Right lobe of liver (tissue), 6 donors: ENCODE data around the gene ADGRV1. TPM values are rescaled to one million over a fixed set of nuclear protein-coding genes. Genes with fewer than 3 reads are reported as not detected.

Source experiments
- ATAC-seq, 4 donors: fragments of 200-7000 bp; cut with Tn5 transposase; one replicate each; pipeline ENCODE4 v1.9.1; 2020; ENCODE audit warnings: mild to moderate bottlenecking in 4 of 4, moderate library complexity in 4 of 4
- DNase-seq, 3 donors: peaks; one replicate each; pipeline ENCODE4 v3.0.0-alpha.2; 2020
- H3K27ac ChIP-seq, 3 donors: fragments of 200-600 bp; one replicate each; pipeline ENCODE4 v1.8.0; 2022
- H3K27me3 ChIP-seq, 2 donors: fragments of 200-600 bp; one replicate each; pipeline ENCODE4 v1.8.0; 2022
- H3K36me3 ChIP-seq, 4 donors: fragments of 200-600 bp; sonication (generic) in 1 of 4; one replicate each; pipeline versions ENCODE4 v1.5.1 to v1.8.0; 2017 to 2022; ENCODE audit warnings: control low read depth in 1 of 4
- H3K4me1 ChIP-seq, 4 donors: fragments of 200-600 bp; sonication (generic) in 1 of 4; one replicate each; pipeline versions ENCODE4 v1.5.1 to v1.8.0; 2017 to 2022; ENCODE audit warnings: control low read depth in 1 of 4
- H3K4me3 ChIP-seq, 3 donors: fragments of 200-600 bp; one replicate each; pipeline ENCODE4 v1.8.0; 2022
- H3K9me3 ChIP-seq, 4 donors: fragments of 200-600 bp; sonication (generic) in 1 of 4; one replicate each; pipeline versions ENCODE4 v1.5.1 to v1.8.0; 2017 to 2022; ENCODE audit warnings: control low read depth in 1 of 4
- POLR2A ChIP-seq: fragments of 450-650 bp; IDR thresholded peaks from one replicate; pipeline ENCODE4 v1.6.1; 2017; ENCODE audit warnings: antibody characterized with exemption, mild to moderate bottlenecking
- WGBS: methylation state at CpG from one replicate; pipeline ENCODE4 v1.1.6; 2018; ENCODE audit warnings: low coverage, low lambda C conversion rate; ENCODE audit not compliant: insufficient coverage; ENCODE audit errors: missing lambda C conversion rate; 5-methylcytosine and 5-hydroxymethylcytosine counted together
- intact Hi-C, 2 donors: fragments of 100-400 bp; cut with DNase I; formaldehyde crosslinking; loops; one replicate each; pipeline versions ENCODE4 v1.11.2 to v1.14.1; 2022
- total RNA-seq, 6 experiments: library from RNA; depleted of rRNA in 2 of 6; stranded (reverse); fragments of >200 nt in 2 of 6; fragmentation: NEBNext Ultra II Directional in 3 of 6; extraction: Animal tissue kit (Norgen Biotek cat#: 25700) in 3 of 6; gene quantifications; one replicate each; pipeline versions ENCODE4 v1.1.0 to v1.2.4, GENCODE V29; 2016 to 2023
- TF ChIP-seq, protein P1 (sequence below), 4 donors: fragments of 200-600 bp in 3 of 4; fragments of 450-650 bp in 1 of 4; IDR thresholded peaks; one replicate each; pipeline versions ENCODE4 v1.5.1 to v1.8.0; 2016 to 2022; ENCODE audit warnings: antibody characterized with exemption in 4 of 4, mild to moderate bottlenecking in 2 of 4
- donor health status: DM: no; HTN: yes; CAD: no.
- donor health status: DM: no; HTN: no; CAD: no.
- donor health status: DM: no; HTN: no; CAD: no.
- donor health status: DM: no; HTN: yes; CAD: no.
- donor health status: DM: no; HTN: yes; CAD: no.

The ADGRV1 gene
- total RNA-seq, 6 experiments from 2014 or later, result 4.5 to 15.9 (median 7.4) TPM

DNA sequence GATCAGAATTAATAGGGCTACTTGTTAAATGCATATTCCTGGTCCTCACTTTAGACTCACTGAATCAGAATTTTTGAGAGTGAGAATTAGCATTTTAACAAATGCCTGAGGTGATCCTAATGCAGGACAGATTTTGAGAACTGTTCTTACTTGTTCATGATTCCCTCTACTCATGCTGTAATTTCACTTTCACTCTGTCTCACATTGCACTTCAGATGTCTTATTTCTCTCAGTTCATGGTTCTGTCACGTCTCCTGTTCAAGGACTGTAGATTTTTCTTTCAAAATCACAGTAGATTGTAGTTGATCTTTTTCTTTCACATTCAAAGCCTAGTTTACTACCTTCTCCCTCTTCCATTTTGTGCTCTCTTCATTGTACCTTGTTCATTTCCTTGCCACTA is 54.3 kb downstream of the ADGRV1 start:
- DNase-seq (no peak), ATAC-seq (no peak)
- Histone ChIP-seq H3K27me3 (no peaks in the 10 kb centered on the region), H3K9me3 (no peaks in the 10 kb centered on the region), H3K27ac (no peak overlapping the region), H3K4me3 (no peak overlapping the region), H3K4me1 (no peaks in the 10 kb centered on the region), H3K36me3 (no peaks in the 10 kb centered on the region)
- TF ChIP-seq POLR2A, result no peak
- TF ChIP-seq, protein P1, sequence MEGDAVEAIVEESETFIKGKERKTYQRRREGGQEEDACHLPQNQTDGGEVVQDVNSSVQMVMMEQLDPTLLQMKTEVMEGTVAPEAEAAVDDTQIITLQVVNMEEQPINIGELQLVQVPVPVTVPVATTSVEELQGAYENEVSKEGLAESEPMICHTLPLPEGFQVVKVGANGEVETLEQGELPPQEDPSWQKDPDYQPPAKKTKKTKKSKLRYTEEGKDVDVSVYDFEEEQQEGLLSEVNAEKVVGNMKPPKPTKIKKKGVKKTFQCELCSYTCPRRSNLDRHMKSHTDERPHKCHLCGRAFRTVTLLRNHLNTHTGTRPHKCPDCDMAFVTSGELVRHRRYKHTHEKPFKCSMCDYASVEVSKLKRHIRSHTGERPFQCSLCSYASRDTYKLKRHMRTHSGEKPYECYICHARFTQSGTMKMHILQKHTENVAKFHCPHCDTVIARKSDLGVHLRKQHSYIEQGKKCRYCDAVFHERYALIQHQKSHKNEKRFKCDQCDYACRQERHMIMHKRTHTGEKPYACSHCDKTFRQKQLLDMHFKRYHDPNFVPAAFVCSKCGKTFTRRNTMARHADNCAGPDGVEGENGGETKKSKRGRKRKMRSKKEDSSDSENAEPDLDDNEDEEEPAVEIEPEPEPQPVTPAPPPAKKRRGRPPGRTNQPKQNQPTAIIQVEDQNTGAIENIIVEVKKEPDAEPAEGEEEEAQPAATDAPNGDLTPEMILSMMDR (IDR thresholded peaks at IDR 0.05), result no peak
- 18% methylated on average over 1 of the region's 1 CpG for WGBS
- intact Hi-C loops, result loop anchor here in 1 of 2 donors (10.0 kb wide), 1 partner anchor 188 kb away; no protein-coding TSS in a partner anchor

DNA sequence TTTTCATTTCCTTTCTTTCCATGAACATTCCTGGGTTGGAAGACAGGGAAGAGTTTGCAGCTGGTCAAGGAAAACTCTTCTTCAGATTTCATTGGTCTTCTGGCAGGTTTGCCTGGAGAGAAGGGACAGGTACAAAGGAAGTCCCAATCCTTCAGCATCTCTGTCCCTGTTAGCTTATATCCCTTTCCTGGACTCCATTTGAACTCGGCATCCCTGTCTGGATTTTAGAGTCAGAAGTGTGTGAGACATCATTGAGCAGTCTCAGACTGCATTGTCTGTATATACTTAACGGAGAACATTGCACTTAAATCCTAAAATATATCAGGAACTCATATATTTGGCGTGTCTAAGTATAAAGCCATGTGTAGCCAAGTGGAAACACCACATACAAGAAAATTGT is 54.9 kb downstream of the ADGRV1 start:
- Histone ChIP-seq H3K9me3 (no peaks in the 10 kb centered on the region), H3K4me1 (no peaks in the 10 kb centered on the region), H3K36me3 (no peaks in the 10 kb centered on the region), H3K4me3 (no peak overlapping the region), H3K27me3 (no peaks in the 10 kb centered on the region), H3K27ac (no peak overlapping the region)
- WGBS, result 43% methylated on average over 3 of the region's 3 CpGs
- TF ChIP-seq POLR2A, result no peak
- TF ChIP-seq, protein P1 (IDR thresholded peaks at IDR 0.05), result no peak
- DNase-seq (no peak), ATAC-seq (no peak)
- intact Hi-C loops, result loop anchor here in 1 of 2 donors (10.0 kb wide), 1 partner anchor 189 kb away; no protein-coding TSS in a partner anchor

DNA sequence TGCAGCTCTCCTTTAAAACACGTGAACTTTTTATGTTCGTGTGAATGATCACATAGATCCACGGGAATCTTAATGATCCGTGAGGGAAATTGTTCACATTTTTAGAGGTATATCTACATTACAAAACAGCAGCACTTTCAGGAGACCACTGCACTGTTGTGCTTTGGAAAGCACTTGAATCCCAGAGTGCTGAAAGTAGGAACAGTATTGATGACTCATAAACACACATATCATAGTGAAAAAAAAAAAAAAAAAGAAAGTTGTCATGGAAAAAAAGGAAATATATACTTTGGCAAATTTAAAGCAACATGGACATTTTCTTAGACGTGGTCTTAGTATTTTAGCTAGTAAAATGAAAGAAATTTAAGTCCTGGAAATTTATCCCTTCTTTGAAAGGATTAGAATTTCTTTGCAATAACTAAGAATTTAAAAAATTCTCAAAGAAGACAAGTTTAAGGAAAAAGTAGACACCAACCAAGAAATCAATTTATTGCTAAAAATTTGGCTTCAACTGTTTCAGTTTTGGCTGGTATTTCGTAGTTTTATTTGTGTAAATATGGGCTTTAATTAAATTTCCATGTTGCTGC is 55.4 kb downstream of the ADGRV1 start:
- intact Hi-C loops, result loop anchor here in 1 of 2 donors (10.0 kb wide), 1 partner anchor 189 kb away; no protein-coding TSS in a partner anchor
- DNase-seq (no peak), ATAC-seq (no peak)

DNA sequence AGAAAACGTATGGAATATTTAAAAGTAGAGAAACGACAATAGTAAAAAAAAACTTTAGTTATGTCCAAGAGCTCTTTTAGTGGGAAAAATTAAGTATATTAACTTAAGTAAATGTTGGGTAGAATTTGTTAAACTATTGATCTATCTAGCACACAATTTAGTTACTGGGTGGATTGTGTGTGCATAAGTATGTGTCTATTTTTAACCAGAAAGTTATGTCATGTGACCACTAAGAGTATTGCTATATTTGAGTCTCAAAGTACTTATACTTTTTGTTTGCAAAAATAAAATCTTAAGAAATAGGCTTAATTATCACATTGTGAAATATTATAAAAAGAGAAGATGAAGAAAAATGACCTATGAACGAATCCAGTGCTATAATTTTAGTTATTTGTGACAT is 56.8 kb downstream of the ADGRV1 start:
- no peak overlapping the region for H3K27ac ChIP-seq
- no peaks in the 10 kb centered on the region for H3K9me3 ChIP-seq
- no peaks in the 10 kb centered on the region for H3K27me3 ChIP-seq
- H3K4me3 ChIP-seq, result no peak overlapping the region
- intact Hi-C loops, result loop anchor here in 1 of 2 donors (10.0 kb wide), 1 partner anchor 191 kb away; no protein-coding TSS in a partner anchor
- no peak for TF ChIP-seq POLR2A
- TF ChIP-seq, protein P1 (IDR thresholded peaks at IDR 0.05), result no peak
- WGBS, result 30% methylated on average over 3 of the region's 3 CpGs
- DNase-seq, result no peak
- no peaks in the 10 kb centered on the region for H3K36me3 ChIP-seq
- ATAC-seq, result no peak
- H3K4me1 ChIP-seq, result no peaks in the 10 kb centered on the region

More for the DNA sequence above, 55.4 kb downstream of the ADGRV1 start:
- Histone ChIP-seq H3K9me3 (no peaks in the 10 kb centered on the region), H3K36me3 (no peaks in the 10 kb centered on the region), H3K27me3 (no peaks in the 10 kb centered on the region), H3K27ac (no peak overlapping the region), H3K4me1 (no peaks in the 10 kb centered on the region), H3K4me3 (no peak overlapping the region)
- TF ChIP-seq, protein P1 (IDR thresholded peaks at IDR 0.05), result no peak
- TF ChIP-seq POLR2A, result no peak
- WGBS, result 46% methylated on average over 5 of the region's 6 CpGs
